Ovary (tissue), 3 donors: ENCODE measurements around the gene RASSF8.

ENCODE experiments used
- CTCF ChIP-seq, 3 donors: fragments of 450-650 bp in 2 of 3; fragments of 200-600 bp in 1 of 3; IDR thresholded peaks; one replicate each; pipeline versions ENCODE4 v1.5.1 to v1.8.0; 2016 to 2022; ENCODE audit warnings: antibody characterized with exemption in 3 of 3, mild to moderate bottlenecking in 1 of 3
- EP300 ChIP-seq: sonication (generic); formaldehyde crosslinking; IDR thresholded peaks from one replicate; pipeline ENCODE4 v1.6.1; 2017; ENCODE audit warnings: antibody characterized with exemption
- POLR2A ChIP-seq: fragments of 450-650 bp; IDR thresholded peaks from one replicate; pipeline ENCODE4 v1.6.1; 2017; ENCODE audit warnings: antibody characterized with exemption, mild to moderate bottlenecking, moderate library complexity
- donor health status: DM: no; HTN: no; CAD: no.

- TF ChIP-seq CTCF (IDR thresholded peaks at IDR 0.05) (no peak), EP300 (no peak), POLR2A (no peak)
Observed at GRCh38 chr12:26046906-26047305, 88.4 kb downstream of the RASSF8 start.
